ENCODE data around the gene MYH9.
A peak's percentile ranks its signal among the peaks of the same experiment; 100 is the strongest.

Gene MYH9

GRCh38 chr22:36288571-36289405 lies 99.0 kb downstream of the MYH9 start:
- Histone ChIP-seq H3K4me2 (ENCODE audit: low read length) (no peak overlapping the region), H2AFZ (ENCODE audit: low read length) (no peak overlapping the region), H3K9me2 (ENCODE audit: low read depth, low read length) (no peaks in the 10 kb centered on the region), H3K27me3 (ENCODE audit: insufficient read depth, low read length) (no peaks in the 10 kb centered on the region), H3F3A (ENCODE audit: insufficient read depth, low read length) (no peaks in the 10 kb centered on the region; the same call in 1 of the 2 replicates), H3K36me3 (ENCODE audit: insufficient read depth, low read length) (peaks cover 86% of the 10 kb centered on the region), H4K20me1 (ENCODE audit: insufficient read depth, low read length) (no peaks in the 10 kb centered on the region), H3K4me1 (ENCODE audit: insufficient read depth, low read length, severe bottlenecking) (no peaks in the 10 kb centered on the region), H3K79me2 (ENCODE audit: insufficient read depth, low read length) (no peaks in the 10 kb centered on the region), H3K9ac (ENCODE audit: low read length) (no peak overlapping the region), H3K27ac (ENCODE audit: low read depth, low read length, poor library complexity, severe bottlenecking) (no peak overlapping the region), H3K9me3 (ENCODE audit: low read length) (no peaks in the 10 kb centered on the region), H3K4me3 (ENCODE audit: low read depth, low read length, poor library complexity, severe bottlenecking) (no peak overlapping the region)
- TF ChIP-seq, protein P1, sequence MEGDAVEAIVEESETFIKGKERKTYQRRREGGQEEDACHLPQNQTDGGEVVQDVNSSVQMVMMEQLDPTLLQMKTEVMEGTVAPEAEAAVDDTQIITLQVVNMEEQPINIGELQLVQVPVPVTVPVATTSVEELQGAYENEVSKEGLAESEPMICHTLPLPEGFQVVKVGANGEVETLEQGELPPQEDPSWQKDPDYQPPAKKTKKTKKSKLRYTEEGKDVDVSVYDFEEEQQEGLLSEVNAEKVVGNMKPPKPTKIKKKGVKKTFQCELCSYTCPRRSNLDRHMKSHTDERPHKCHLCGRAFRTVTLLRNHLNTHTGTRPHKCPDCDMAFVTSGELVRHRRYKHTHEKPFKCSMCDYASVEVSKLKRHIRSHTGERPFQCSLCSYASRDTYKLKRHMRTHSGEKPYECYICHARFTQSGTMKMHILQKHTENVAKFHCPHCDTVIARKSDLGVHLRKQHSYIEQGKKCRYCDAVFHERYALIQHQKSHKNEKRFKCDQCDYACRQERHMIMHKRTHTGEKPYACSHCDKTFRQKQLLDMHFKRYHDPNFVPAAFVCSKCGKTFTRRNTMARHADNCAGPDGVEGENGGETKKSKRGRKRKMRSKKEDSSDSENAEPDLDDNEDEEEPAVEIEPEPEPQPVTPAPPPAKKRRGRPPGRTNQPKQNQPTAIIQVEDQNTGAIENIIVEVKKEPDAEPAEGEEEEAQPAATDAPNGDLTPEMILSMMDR (IDR thresholded peaks at IDR 0.05; ENCODE audit: low read length): no peak
- TF ChIP-seq EZH2 (IDR thresholded peaks at IDR 0.05; ENCODE audit: borderline replicate concordance, low read length): no peak

GRCh38 chr22:36287881-36288515 lies 99.8 kb downstream of the MYH9 start:
- no peaks in the 10 kb centered on the region for H3K79me2 ChIP-seq (ENCODE audit: insufficient read depth, low read length)
- H3K9ac ChIP-seq (ENCODE audit: low read length): no peak overlapping the region
- H3F3A ChIP-seq (ENCODE audit: insufficient read depth, low read length): no peaks in the 10 kb centered on the region; the same call in 1 of the 2 replicates
- H3K27ac ChIP-seq (ENCODE audit: low read depth, low read length, poor library complexity, severe bottlenecking): no peak overlapping the region
- peaks cover 86% of the 10 kb centered on the region for H3K36me3 ChIP-seq (ENCODE audit: insufficient read depth, low read length)
- no peaks in the 10 kb centered on the region for H3K9me2 ChIP-seq (ENCODE audit: low read depth, low read length)
- H2AFZ ChIP-seq (ENCODE audit: low read length): no peak overlapping the region
- H3K4me3 ChIP-seq (ENCODE audit: low read depth, low read length, poor library complexity, severe bottlenecking): no peak overlapping the region
- no peak for TF ChIP-seq EZH2 (IDR thresholded peaks at IDR 0.05; ENCODE audit: borderline replicate concordance, low read length)
- TF ChIP-seq, protein P1 (IDR thresholded peaks at IDR 0.05; ENCODE audit: low read length): no peak
- no peaks in the 10 kb centered on the region for H3K4me1 ChIP-seq (ENCODE audit: insufficient read depth, low read length, severe bottlenecking)
- H4K20me1 ChIP-seq (ENCODE audit: insufficient read depth, low read length): no peaks in the 10 kb centered on the region
- no peak overlapping the region for H3K4me2 ChIP-seq (ENCODE audit: low read length)
- H3K27me3 ChIP-seq (ENCODE audit: insufficient read depth, low read length): no peaks in the 10 kb centered on the region
- no peaks in the 10 kb centered on the region for H3K9me3 ChIP-seq (ENCODE audit: low read length)

DNA sequence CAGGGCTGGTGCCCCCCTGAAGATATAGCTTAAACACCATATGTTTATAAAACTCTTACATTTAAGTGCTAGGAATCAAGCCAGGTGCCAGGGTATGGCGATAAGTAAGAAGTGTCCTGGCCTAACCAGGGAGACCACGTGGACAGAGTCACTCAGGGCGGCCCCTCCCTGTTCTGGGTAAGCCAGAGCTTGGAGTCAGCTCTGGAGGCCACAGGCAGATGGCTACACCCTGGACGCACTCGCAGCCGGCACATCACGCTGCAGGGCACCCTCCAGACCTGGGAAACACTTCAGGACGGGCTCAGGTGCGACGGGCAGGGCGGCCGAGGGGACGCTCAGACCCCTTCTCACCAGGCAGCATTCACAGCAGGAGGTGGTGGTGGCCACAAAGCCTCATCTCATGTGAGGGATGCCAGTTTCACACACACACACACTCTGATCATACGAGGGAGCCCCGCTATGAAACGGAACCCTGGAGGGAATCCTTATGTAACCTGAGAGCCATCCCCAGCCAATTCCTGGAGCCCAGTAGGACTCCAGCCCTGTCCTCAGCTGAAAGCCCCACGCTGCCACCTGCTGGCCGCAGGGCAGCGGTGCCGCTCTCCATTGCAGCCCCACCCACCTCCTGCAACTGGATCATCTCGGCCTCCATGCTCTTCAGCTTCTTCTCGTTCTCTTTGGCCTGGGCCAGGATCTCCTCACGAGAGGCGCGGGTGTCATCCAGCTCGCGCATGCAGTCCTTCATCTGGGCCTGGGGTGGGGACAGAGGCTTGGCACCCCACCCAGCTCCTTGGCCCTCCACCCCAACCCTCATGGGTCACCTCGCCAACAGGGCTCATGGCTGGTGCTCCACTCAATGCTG lies 101.4 kb downstream of the MYH9 start:
- Histone ChIP-seq H2AFZ (ENCODE audit: low read length) (no peak overlapping the region), H3K79me2 (ENCODE audit: insufficient read depth, low read length) (no peaks in the 10 kb centered on the region), H3F3A (ENCODE audit: insufficient read depth, low read length) (no peaks in the 10 kb centered on the region; the same call in 1 of the 2 replicates), H3K36me3 (ENCODE audit: insufficient read depth, low read length) (peaks cover 87% of the 10 kb centered on the region), H3K27me3 (ENCODE audit: insufficient read depth, low read length) (no peaks in the 10 kb centered on the region), H3K4me1 (ENCODE audit: insufficient read depth, low read length, severe bottlenecking) (no peaks in the 10 kb centered on the region), H3K27ac (ENCODE audit: low read depth, low read length, poor library complexity, severe bottlenecking) (no peak overlapping the region), H3K9me3 (ENCODE audit: low read length) (no peaks in the 10 kb centered on the region), H3K4me2 (ENCODE audit: low read length) (no peak overlapping the region), H3K9me2 (ENCODE audit: low read depth, low read length) (no peaks in the 10 kb centered on the region), H3K9ac (ENCODE audit: low read length) (no peak overlapping the region), H3K4me3 (ENCODE audit: low read depth, low read length, poor library complexity, severe bottlenecking) (no peak overlapping the region), H4K20me1 (ENCODE audit: insufficient read depth, low read length) (no peaks in the 10 kb centered on the region)
- TF ChIP-seq, protein P1 (IDR thresholded peaks at IDR 0.05; ENCODE audit: low read length): peak; percentile 91
- TF ChIP-seq EZH2 (IDR thresholded peaks at IDR 0.05; ENCODE audit: borderline replicate concordance, low read length): no peak

Data from OCI-LY1 (cell line).